Measurements from ENCODE around the gene TUBB4A.
A peak's percentile ranks its signal among the peaks of the same experiment; 100 is the strongest.

The TUBB4A gene

GRCh38 chr19:6534451-6535093 is 32.5 kb upstream of the TUBB4A start:
- H3K4me3 ChIP-seq (ENCODE audit: low read depth, low read length), result no peak overlapping the region
- no peak for DNase-seq (ENCODE audit: low read depth)
- no peak for TF ChIP-seq CTCF (IDR thresholded peaks at IDR 0.05; ENCODE audit: low read depth, low read length, missing control alignments)

GRCh38 chr19:6533746-6534418 is 31.8 kb upstream of the TUBB4A start:
- peak overlapping the region; percentile 6; the same call in 1 of the 2 replicates for H3K4me3 ChIP-seq (ENCODE audit: low read depth, low read length)
- DNase-seq (ENCODE audit: low read depth), result no peak
- no peak for TF ChIP-seq CTCF (IDR thresholded peaks at IDR 0.05; ENCODE audit: low read depth, low read length, missing control alignments)

GRCh38 chr19:6533000-6533328 is 30.9 kb upstream of the TUBB4A start:
- H3K4me3 ChIP-seq (ENCODE audit: low read depth, low read length), result peak overlapping the region; percentile 72
- TF ChIP-seq CTCF (IDR thresholded peaks at IDR 0.05; ENCODE audit: low read depth, low read length, missing control alignments), result no peak
- no peak for DNase-seq (ENCODE audit: low read depth)

- H3K4me3 ChIP-seq (ENCODE audit: low read depth, low read length), result peak overlapping the region; percentile 72
- TF ChIP-seq CTCF (IDR thresholded peaks at IDR 0.05; ENCODE audit: low read depth, low read length, missing control alignments), result no peak
- DNase-seq (ENCODE audit: low read depth), result no peak
These were observed 30.3 kb upstream of the TUBB4A start for GRCh38 chr19:6532244-6532999.

GRCh38 chr19:6531956-6532243 is 29.8 kb upstream of the TUBB4A start:
- TF ChIP-seq CTCF (IDR thresholded peaks at IDR 0.05; ENCODE audit: low read depth, low read length, missing control alignments), result no peak
- DNase-seq (ENCODE audit: low read depth), result no peak
- peak overlapping the region; percentile 72 for H3K4me3 ChIP-seq (ENCODE audit: low read depth, low read length)

GRCh38 chr19:6531163-6531955 is 29.2 kb upstream of the TUBB4A start:
- no peak for DNase-seq (ENCODE audit: low read depth)
- TF ChIP-seq CTCF (IDR thresholded peaks at IDR 0.05; ENCODE audit: low read depth, low read length, missing control alignments), result no peak
- H3K4me3 ChIP-seq (ENCODE audit: low read depth, low read length), result peak overlapping the region; percentile 72

Data from GM12864 (cell line).